Eye (tissue), 1 donor: ENCODE data around the gene MCMBP.
"Not testable (repeated sequence)": the region's sequence is repeated elsewhere in the genome, so short reads cannot be mapped to it uniquely, and the experiment has no call there.

Experiments
- DNase-seq: peaks from one replicate; pipeline ENCODE4 v3.0.0-alpha.2; 2015

The MCMBP gene

DNA sequence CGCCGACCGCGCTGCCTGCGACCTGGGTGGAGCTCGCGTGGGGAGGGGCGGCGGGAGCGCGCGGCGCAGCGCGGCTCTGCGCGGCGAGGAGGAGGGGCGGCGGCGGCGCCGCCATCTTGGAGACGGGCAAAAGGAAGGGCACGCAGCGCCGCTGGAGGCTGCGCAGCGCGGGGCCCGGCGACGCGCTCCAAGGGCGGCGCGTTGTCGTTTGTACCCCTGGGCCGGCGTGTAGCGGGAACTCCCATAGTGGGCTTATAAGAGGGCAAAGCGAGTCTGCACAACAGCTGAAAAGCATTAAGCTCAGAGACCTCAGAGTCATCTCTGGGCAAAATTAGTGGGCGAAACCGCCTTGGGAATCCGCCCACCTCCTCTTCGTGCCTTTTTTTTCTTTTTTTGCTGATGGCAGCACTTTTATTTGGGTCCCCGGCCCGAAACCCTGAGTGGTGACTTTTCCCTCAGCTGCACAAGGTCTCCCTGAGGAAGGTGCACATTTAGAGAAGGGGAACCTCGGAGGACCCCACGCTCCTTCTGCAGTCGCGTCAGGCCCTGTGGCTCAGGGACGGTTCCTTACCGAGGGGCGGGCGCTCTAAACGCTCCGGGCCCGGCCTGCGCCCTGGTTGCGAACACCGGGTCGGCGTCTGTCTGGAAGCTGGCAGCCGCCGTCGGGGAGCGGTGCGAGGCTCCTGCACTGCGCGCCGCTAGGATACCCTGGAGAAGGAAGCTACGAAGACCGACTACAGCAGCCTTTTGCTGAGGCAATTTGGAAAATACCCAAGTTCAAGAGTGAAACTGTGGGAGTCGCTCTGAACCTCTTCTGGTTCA, 428 bp upstream of the MCMBP start:
- peak; percentile 95 for DNase-seq

DNA sequence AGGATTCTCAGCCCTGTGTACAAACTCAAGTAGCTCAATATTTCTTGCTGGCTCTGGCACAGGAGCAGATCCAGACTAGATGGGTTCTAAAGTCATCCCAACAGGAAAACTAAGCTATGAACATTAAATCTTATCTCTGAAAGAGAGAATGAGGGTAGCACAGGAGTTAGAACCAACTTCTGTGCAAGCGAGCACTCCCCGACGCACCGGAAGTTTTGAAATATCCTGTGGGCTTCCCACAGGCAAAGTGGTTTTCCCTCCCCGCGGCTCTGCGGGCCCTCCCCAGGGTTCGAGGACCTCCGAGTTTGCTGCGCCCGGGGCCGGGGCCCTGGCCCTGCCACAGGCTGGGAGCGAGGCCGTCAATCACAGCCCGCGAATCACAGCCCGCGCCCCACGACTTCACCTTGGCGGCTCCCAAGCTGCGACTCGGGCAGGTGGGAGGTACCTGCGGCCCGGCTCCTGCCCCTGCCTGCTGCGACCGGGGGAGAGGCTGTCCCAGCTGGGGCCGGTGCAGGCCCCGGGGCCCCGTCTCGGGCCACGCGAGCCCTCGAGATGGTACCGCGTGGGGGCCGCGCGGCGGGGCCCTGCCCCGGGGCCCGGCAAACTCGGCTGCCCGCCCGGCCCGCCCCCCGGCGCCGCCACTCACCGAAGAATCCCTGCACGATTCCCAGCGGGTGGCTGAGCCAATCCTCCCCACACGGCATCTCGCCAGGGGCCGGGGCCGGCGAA, 598 bp downstream of the MCMBP start:
- DNase-seq: peak; percentile 59

DNA sequence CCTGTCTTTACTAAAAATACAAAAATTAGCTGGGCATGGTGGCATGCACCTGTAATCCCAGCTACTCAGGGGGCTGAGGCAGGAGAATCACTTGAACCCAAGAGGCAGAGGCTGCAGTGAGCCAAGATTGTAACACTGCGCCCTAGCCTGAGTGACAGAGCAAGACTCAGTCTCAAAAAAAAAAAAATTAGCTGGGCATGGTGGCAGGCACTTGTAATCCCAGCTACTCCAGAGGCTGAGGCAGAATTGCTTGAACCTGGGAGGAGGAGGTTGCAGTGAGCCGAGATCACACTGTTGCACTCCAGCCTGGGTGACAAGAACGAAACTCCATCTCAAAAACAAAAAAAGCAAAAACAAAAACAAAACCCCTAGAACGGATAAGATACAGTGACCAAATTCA, 3.2 kb downstream of the MCMBP start:
- not testable (repeated sequence) for DNase-seq

DNA sequence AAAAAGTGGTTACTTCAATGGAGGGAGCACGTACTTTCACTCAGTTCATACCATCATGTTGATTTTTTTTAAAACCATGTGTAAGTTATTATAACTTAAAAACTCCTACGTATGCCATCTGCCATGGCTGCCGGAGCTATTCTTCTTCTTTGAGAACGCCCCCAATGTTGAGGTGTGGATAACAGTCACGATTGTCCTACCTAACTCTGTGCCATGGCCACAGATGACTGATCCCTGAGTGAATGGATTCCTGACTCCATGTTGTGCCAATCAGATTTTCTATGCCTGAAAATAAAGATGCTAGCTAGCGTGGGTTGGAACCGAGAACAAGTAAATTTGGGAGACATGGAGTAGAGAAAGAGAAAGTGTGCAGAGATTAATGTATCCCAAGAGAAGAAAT, 5.3 kb downstream of the MCMBP start:
- no peak for DNase-seq

DNA sequence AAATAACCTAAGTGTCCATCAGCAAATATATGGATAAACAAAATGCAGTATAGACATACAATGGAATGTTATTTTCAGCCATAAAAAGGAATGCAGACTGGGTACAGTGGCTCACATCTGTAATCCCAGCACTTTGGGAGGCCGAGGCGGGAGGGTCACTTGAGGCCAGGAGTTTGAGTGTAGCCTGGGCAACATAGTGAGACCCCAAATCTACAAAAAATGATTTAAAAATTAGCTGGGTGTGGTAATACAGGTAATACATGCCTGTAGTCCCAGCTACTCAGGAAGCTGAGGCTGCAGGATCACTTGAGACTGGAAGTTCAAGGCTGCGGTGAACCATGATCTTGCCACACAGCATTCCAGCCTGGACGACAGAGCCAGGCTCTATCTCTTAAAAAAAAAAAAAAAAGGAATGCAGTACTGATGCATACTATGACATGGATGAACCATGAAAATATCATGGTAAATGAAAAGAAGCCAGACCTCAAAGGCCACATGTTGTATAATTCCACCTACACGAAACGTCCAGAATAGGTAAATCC, 6.9 kb downstream of the MCMBP start:
- DNase-seq: no peak

DNA sequence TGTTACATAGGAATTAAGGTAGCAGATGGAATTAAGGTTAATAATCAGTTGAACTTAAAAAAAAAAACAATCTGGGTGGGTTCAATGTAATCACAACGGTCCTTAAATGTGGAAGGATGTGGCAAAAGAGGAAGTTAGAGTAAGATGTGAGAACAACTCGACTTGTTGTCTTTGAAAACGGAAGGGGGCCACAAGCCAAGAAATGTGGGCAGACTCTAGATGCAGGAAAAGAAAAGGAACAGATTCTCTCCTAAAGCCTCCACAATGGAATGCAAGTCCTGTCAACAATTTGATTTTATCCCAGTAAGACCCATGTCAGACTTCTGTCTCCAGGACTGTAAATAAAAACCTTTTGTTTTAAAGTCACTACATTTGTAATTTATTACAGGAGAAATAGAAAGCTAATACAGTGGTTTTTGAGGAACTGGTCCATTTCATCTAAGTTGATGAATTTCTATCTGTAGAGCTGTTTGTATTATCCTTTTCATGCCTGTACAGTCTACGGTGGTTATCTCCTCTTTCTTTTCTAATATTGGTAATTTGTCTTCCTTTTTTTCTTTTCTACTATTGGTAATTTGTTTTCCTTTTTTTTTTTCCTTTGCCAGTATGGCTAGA, 8.6 kb downstream of the MCMBP start:
- DNase-seq: no peak

DNA sequence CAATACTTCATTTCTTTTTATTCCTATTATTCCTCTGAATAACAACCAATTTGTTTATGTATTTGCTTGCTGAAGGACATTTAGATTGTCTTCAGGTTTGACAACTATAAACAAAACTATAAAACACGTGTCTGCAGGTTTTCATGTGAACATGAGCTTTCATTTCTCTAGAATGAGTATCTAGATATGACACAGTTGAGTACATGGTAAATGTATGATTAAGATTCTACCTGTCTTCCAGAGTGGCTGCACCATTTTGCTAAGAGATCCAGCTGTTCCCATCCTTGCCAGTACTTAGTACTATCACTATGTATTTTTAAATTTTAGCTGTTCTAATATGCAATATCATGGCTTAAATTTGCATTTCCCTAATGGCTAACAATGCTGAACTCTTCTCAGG, 10.1 kb downstream of the MCMBP start:
- DNase-seq: no peak

DNA sequence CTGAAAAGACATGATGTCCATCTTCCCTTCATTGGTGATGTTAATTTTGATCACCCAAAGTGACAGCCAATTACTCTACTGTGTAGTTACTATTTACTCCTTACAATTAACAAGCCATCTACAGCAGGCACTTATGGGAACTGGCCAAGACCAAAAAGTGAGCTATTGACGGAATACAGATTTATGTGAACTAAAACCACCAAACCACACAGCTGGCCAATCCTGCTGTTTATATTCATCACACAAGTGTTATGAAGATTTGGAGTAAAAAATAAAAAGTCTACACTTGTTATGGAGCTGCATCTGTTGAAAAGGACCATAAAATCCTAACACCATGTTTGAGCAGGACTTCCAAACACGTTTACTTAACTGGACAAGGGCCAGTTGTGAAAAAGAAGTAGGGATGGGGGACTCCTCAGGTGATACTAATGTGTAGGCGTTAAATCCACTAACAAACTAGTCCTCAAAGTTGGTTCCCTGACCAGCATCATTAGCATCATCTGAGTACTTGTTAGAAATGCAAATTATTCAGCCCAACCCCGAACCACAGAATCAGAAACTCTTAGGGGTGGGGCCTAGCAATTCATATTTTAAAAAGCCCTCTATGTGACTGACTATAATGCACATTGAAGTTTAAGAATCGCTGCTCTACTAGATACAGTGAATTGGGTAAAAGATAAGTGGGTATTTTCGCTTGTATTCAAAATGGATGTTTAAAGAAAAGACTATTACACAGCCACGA, 11.6 kb downstream of the MCMBP start:
- DNase-seq: no peak

DNA sequence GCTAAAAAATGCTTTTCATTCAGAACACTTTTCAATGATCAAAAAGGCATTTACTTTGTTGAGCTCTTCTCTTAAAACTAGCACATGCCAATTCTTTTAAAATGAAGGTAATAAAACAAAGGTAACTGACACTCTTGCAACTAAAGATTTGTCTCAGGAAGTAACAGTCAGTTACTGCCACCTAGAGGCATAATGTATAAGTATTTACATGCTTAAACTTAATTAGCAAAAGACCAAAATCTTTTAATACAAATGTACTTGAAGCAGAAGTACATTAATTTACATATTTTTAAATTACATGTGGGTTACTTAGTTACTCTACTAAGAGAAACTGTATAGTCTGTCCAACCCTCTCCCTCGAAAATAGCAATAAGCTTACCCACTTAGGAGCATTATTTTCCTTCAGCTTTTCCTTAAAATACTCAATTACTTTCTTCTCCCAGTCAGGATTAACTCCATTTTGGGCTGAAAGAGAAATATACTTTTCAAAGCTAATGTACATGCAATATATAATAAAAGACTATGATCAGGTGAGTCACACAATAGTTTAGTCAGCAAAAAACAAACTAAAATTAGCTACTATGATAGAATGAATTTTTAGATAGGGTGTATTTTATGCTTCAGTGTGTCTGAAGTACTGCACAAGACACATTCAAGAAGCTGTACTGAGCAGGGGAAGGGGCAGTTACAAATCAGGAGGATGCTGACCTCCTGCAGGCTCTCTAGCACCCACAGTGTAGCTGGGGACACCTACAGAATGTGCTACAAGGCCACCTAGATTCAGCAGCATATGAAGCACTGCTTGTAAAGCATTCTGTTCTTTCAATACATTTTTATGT, 13.0 kb downstream of the MCMBP start:
- peak; percentile 67 for DNase-seq

DNA sequence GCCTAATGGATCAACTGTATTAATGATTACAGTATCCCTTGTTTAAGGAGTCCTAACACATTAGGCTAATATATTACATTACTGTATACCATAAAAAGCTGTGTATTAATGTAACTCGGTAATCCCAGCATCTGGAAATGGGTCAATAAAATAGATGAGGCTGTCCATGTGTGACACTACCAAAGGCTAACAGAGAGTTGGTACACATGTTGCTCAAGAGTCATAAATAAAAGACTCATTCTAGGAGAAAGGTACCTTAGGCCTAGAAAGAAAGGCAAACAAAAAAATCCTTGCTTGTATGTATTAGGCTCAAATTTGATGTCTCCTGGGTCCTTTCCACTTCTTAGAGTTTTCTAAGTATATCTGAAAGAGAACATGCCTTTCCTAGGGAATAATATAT, 14.6 kb downstream of the MCMBP start:
- DNase-seq: no peak

DNA sequence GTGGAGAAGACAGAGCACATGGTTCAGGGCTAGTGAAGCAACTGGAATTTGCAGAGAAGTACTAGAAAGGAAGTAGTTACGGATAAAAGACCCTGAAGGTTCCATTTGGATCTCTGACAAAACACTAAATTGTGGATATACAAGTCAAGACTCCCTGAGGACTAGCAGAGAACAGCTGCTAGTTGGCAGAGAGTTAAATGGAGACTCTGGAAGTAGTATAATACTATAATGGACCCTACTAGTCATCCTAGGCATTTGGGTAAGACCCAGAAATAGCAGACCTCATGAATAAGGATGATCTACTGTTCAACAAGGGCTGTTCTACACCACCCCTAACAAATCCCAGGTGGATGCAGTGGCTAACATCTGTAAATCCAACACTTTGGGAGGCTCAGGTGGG, 19.1 kb downstream of the MCMBP start:
- DNase-seq: no peak

DNA sequence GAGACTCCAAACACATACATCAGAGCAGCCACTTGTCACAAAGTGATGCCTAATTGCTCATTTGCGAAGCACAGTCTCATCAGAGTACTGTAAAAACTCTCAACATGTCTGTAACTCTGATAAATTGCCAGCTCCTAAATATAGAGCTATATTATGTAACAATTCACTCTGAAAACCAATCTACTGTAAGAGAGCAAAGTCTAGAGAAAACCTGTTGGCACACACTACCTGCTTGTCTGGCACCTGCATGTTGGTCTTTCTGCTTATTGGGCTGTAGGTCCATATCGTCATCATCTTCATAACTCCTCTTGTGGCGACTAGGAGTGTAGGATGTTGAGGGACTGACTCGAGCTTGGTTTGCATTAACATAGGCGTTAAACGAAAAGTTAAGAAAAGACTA, 19.8 kb downstream of the MCMBP start:
- no peak for DNase-seq

DNA sequence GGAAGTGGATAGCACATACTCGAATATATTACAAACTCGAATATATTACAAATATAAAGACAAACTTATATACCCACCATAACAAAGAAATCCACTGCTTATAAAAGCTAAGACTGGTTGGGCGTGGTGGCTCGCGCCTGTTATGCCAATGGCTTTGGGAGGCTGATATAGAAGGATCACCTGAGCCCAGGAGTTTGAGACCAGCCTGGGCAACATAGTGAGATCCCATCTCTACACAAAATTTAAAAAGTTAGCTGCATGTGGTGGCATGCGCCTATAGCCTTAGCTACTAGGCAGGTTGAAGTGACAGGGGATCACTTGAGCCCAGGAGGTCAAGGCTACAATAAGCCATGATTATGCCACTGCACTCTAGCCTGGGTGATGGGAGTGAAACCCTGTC, 20.4 kb downstream of the MCMBP start:
- no peak for DNase-seq

DNA sequence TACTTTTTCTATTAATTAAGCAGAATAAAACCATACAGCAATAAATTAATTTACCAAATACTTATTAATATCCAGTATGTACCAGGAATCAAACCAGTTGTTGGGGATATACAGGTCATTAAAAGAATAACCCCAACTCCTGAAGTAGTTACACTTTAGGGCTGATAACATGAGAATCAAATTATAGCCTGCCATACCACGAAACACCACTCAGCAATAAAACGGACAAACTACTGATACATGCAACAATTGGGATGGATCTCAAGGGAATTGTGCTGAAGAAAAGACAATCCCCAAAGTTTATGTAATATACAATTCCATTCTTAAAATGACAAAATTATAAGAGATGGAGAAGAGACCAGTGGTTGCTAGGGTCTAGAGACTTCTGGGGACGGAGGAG, 22.7 kb downstream of the MCMBP start:
- no peak for DNase-seq

DNA sequence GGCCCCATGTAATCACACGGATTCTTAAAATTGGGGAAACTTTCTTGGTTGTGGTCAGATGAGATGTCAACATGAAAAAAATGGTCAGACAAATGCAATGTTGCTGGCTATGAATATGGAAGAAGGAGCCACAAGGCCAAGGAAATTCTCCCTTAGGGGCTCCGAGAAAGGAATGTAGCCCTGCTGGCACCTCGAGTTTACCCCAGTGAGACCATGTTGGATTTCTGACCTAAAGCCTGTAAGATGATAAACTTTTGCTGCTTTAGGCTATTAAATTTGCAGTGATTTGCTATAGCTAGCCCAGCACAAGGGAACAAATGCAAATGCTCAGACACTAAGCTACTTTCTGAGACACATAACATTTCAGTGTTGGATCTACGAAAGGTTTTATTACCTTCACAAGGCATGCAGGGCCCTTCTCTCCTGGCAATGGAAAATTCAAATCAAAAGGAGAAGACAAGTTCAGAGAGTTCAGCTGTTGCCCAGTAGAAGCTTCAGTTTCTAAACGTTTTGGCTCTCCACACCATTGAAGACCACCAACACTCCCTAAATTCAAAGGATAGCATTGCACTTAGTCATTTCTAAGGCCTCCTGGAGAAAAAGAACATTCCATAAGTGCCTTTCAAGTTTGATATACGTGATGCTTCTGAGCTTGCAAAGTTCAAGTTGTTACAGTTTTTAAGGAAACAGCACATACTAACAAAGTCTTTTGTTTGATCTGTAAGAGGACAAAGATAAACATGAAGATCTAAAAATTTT, 23.4 kb downstream of the MCMBP start:
- DNase-seq: no peak

DNA sequence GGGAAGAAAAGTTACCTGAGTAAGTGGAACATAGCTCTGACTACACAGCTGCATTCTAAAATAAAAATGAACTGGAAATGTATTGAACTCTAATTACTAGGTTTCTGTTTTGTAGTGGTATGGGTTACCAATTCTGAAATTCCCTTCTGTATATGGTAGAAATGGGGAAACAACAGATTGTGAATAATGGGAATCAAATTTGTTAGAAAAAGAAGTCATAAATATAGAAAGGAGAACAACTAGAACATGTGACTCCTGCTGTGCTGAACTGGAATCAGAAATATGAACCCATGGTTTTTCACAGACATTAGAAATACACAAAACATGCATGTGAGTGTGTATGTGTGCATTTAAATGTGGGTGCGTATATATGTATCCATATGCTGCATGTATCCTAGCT, 27.0 kb downstream of the MCMBP start:
- no peak for DNase-seq

DNA sequence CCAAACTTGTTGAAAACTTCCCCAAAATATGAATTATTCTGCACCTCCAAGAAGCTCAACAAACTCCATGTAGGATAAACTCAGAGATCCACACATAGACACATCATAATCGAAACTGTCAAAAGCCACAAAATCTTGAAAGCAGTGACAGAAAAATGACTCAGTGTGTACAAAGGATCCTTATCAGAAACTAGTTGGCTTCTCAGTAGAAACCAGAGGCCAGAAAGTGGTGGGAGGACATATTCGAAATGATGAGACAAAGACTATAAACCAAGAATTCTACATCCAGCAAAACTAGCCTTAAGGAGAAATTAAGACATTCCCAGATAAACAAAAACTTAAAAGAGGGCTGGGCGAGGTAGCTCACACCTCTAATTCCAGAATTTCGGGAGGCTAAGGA, 38.5 kb downstream of the MCMBP start:
- no peak for DNase-seq

DNA sequence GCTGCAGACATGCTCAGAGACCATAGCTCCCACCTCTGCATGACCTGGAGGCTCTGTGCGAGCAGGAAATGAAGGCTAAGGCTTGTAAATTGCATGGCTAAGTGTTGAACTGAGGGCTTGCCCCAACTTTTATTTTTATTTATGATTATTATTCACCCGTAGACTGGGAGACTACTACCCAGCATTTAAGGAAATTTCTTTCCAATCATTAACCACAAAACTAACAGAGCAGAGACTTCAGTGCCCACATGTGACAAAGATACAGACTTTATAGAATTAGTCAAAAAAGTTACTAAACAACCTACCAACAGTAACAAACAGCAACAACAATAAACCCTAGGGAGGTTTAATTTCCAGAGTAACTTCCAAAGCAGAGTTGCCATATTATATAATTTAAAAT, 39.7 kb downstream of the MCMBP start:
- DNase-seq: no peak

DNA sequence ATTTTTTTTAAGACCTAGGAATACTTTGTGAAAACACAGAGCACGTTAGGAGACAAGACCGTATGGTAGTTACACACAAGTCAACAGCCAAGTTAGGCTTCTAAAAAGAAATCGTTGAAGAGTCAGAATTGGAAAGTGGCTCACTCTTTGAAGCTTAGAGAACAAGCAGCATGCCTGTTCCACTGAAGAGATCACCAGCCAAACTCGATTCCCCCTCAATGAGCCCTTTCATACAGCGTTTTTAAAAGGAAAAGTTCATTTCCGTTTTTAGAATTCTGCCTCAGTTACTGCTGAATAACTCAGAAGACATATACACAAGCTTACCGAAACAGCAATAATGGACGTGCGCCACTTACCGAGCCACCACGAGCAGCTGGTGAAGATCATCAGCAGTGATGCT, 41.0 kb downstream of the MCMBP start:
- DNase-seq: no peak

DNA sequence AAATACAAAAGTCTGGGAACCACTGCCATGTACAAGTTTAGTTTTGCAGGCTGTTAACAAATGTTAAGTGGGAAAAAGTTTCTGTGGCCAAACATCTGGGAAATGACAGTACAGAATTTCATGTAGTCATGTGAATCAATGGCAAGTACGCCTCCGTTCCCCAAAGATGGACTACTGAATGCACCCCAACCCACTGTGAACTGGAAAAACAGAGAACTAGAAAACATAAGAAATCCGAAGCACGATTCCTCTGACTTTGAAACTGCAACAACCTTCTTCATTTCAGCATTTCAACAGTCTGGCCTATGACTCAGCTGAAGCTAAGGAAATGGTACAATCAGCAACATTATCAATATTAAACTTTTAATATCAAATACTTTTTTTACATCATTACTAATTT, 41.8 kb downstream of the MCMBP start:
- no peak for DNase-seq

DNA sequence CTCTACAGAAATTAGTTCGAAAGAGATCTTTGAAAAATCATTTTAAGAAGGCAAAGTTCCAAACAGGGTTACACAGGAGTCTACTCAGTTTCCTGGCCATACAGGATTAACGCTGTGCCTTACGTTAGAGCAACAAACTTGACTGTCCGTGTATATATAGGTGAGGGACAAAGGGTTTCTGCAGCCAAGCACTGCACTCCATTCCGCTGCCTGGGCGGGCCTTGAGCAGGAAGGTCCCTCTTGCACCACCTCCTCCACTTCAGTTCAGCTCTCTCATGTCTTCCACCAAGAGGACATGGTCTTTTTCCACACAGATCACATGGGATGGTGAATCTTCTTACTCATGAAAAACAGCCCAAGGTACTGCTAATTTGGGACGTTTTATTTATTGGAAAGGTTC, 43.2 kb downstream of the MCMBP start:
- no peak for DNase-seq
